GM19324 (cell line): ENCODE data around the gene MTMR2.

Experiments
- ATAC-seq: cut with Tn5 transposase; IDR thresholded peaks from one replicate; pipeline ENCODE4 v1.9.1; 2021; ENCODE audit warnings: mild to moderate bottlenecking, moderate library complexity; ENCODE audit not compliant: unreplicated experiment, low FRiP score

Gene MTMR2

GRCh38 chr11:95918720-95919119 lies 5.2 kb downstream of the MTMR2 start:
- no peak for ATAC-seq

GRCh38 chr11:95918056-95918455 lies 5.9 kb downstream of the MTMR2 start:
- ATAC-seq: no peak

- no peak for ATAC-seq
These were observed 6.5 kb downstream of the MTMR2 start for GRCh38 chr11:95917193-95918036.

- ATAC-seq: no peak
These were observed 7.9 kb downstream of the MTMR2 start for GRCh38 chr11:95916049-95916448.

DNA sequence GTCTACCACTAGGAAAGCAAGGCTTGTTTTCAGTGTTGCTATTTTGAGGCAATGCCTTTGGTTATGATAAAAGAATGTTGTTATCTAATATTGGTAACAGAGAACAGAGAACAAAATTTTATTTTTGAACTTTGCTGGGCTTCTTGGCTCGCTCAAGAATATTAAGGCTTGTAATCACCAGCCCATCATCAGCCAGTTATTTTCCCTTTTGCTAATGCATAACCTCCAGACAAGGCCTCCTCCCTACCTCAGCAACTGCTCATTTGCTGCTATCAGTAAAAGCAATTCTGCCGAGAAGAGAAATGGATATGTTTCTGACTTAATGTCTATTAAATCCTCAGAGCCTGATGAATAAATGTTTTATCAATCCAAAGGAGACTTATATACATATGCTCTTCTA lies 8.9 kb downstream of the MTMR2 start:
- ATAC-seq: no peak

DNA sequence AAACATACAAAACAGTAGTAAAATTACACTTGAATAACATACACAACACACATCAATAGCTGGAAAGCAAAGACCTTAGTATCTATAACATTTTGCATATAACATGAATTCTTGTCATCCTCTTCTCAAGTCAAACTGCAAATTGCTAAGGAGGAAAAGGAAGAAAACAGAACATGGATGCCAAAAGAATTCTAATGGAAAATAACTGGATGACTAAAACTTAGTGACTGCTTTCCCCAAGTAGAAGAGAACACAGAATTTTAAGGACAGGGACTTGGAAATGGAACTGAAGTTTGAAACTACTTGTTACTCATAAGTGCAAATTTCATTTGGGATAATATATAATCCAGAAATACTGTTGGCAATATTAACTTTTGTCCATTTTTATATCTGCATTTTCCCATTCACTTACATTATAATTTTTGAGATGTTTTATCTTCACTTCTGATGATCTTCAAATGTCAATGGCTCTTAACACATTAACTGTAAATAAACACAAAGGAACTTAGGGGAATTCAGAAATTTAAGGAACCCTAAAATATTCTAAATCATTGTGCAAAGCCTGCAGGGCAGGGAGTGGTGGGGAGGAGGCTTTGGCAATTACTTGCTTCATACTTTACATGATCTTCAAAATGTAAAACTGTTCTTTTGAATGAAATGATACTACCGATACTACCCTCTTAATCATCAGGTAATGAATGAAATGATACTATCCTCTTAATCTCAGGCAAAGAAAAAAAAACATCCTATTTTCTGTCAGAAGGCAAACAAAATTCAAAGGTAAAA lies 9.9 kb downstream of the MTMR2 start:
- ATAC-seq: no peak

DNA sequence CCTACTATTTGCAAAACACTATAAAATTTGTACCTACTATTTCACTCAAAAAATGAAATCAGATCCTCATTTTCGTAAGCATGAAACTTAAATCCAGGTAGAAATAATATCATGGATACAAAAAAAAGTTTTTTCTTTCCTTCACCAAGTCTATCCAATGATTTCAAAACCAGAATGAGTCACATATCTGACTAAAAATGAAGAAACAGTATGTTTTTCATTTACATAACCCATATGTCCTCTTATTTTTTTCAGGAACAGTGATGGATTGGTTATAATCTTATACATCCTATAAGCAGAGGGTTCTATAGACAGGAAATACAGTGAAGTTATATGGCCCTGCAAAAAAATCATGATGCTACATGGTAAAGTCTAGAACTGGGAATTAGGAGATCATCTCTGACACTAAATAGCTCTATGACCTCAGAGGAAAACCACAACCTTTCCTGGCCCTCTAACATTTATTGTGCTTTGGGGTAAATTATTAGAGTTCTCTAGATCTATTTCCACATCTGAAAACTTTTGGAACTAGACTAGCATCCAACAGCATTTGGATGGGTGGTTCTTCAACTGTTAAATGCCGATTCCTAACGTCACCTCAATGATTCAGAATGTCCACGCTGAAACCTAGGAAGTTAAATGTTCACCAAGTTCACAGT lies 10.9 kb downstream of the MTMR2 start:
- ATAC-seq: no peak

DNA sequence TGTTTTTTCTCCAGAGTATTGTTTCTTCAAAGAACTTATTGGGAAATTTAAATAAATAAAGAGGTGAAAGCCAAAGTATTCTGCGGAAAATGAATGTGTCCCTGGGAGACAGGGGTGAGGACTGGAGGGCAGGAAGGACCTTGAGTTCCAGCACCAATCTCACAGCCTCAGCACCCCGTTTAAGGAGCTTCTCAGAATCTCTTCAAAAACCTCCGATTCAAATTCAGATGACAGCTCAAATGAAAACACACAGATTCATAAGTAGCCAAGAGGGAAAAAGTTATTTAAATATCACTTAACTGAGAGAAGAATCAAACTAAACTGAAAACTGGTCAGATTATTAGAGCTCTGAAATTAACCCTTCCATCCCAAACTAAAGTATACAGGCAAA lies 12.5 kb downstream of the MTMR2 start:
- no peak for ATAC-seq

GRCh38 chr11:95910638-95911368 lies 13.1 kb downstream of the MTMR2 start:
- ATAC-seq: no peak

- ATAC-seq: no peak
These were observed 15.1 kb downstream of the MTMR2 start for GRCh38 chr11:95908826-95909225.

DNA sequence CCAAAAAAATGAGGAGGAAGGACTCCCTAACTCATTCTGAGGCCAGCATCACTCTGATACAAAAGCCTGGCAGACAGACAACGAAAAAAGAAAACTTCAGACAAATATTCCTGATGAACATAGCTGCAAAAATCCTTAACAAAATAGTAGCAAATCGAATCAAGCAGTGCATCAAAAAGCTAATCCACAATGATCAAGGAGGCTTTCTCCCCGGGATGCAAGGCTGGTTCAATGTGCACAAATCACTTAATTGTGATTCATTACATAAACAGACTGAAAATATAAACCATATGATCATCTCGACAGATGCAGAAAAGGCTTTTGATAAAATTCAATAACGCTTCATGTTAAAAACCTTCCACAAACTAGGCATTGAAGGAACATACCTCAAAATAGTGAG lies 16.4 kb downstream of the MTMR2 start:
- ATAC-seq: no peak

- no peak for ATAC-seq
These were observed 19.8 kb downstream of the MTMR2 start for GRCh38 chr11:95904009-95904650.

DNA sequence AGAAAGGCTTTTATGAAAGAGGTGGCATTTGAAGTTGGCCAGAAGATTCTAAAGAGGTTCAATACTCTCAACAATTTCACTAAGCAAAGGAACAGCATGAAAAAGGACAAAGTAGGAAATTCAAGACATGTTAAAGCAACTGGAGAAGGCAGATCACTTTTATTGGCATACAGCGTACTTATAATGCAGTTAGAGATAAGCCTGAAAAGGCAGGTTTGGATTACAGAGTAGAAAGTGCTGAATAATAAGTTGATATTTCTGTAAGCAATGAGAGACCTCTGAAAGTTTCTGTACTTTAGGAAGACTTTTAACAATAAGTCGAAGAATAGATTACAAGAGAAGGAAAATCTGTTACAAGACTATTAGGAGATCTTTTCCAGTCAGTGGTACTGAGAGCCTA lies 25.1 kb downstream of the MTMR2 start:
- no peak for ATAC-seq

DNA sequence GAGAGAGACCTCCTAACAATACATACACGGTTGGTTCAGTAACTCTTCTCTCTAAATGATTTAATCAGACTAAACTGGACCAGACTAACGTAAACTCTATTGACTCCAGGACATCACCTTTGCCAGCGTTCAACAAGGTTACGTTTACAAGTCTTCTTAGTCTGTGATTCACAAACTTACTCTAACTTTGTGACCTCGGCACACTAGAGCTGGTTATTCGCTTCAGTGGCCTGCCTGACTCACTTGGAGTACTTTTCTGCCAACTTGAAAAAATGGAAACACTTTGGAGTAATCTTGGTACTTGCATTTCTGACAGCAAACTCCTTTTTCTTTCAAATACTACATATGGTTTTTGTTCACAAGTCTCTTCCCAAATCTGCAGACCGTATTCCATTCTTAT lies 26.2 kb downstream of the MTMR2 start:
- no peak for ATAC-seq

GRCh38 chr11:95895815-95896214 lies 28.1 kb downstream of the MTMR2 start:
- no peak for ATAC-seq

GRCh38 chr11:95892892-95893570 lies 30.9 kb downstream of the MTMR2 start:
- no peak for ATAC-seq

DNA sequence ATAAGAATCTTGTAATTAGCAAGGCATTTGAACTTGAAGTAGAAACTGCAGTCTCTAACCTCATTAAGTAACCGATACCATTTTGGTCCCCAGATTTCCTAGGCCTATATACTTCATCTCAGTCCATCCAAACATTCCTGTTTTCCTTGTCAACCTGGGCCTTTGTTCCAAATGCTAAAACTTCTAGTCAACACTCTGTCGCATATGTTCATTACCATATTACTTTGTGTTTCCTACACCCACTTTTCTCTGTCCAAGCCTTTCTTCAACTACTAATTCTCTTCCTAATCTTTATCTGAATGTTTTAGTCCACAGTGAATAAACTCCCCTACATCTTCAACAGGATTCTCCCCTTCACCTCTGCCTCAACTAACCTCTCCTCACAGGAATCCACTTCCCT lies 31.4 kb downstream of the MTMR2 start:
- ATAC-seq: no peak

- ATAC-seq: no peak
These were observed 32.3 kb downstream of the MTMR2 start for GRCh38 chr11:95891423-95892170.

- ATAC-seq: no peak
These were observed 35.1 kb downstream of the MTMR2 start for GRCh38 chr11:95888852-95889251.
